HL-60 (cell line): ENCODE results near the gene CD300LF.

ENCODE experiments used
- DNase-seq, 2 experiments: peaks; one replicate each; pipeline ENCODE4 v3.0.0-alpha.2; 2010 to 2020; ENCODE audit warnings: low read depth in 1 of 2, low spot score in 1 of 2
- H3K27ac ChIP-seq: fragments of 250-450 bp; sonication (Bioruptor Pico); replicated peaks from 2 replicates; pipeline ENCODE4 v1.5.1; 2020; ENCODE audit warnings: mild to moderate bottlenecking, moderate library complexity
- H3K27me3 ChIP-seq: fragments of 250-450 bp; sonication (Bioruptor Pico); 2 replicates; pipeline ENCODE4 v1.5.1; 2021; ENCODE audit warnings: mild to moderate bottlenecking, moderate library complexity; ENCODE audit not compliant: insufficient read depth, poor library complexity, severe bottlenecking
- H3K4me3 ChIP-seq: replicated peaks from 2 replicates; pipeline ENCODE4 v1.5.1; 2011; ENCODE audit warnings: mild to moderate bottlenecking, control low read depth, low read length; ENCODE audit not compliant: insufficient read depth
- CTCF ChIP-seq: IDR thresholded peaks from one replicate; pipeline ENCODE4 v1.5.1; 2011; ENCODE audit warnings: low read length, control low read depth, inconsistent platforms; ENCODE audit not compliant: insufficient read depth
- GABPA ChIP-seq: IDR thresholded peaks from 2 replicates; pipeline ENCODE4 v1.6.1; 2012; ENCODE audit warnings: low read depth
- POLR2AphosphoS5 ChIP-seq: IDR thresholded peaks from 2 replicates; pipeline ENCODE4 v1.6.1; 2012; ENCODE audit warnings: low read depth
- REST ChIP-seq: IDR thresholded peaks from 2 replicates; pipeline ENCODE4 v1.6.1; 2012; ENCODE audit warnings: low read depth; ENCODE audit not compliant: insufficient replicate concordance
- SPI1 ChIP-seq: IDR thresholded peaks from 2 replicates; pipeline ENCODE4 v1.6.1; 2012; ENCODE audit warnings: low read depth, mild to moderate bottlenecking, borderline replicate concordance

The CD300LF gene

GRCh38 chr17:74742153-74742515 is 29.4 kb upstream of the CD300LF start:
- no peaks in the 10 kb centered on the region for H3K27me3 ChIP-seq
- H3K27ac ChIP-seq = peak overlapping the region; percentile 82
- TF ChIP-seq POLR2AphosphoS5 (peak; percentile 96), REST (peak; percentile 54), CTCF (no peak), SPI1 (peak; percentile 64; the same call in 1 of the 2 replicates), GABPA (0 out of 2 replicates have a peak, but pooled peaks have one; percentile 44)
- peak in 1 of 2 experiments; percentile 97 for DNase-seq
- no peak overlapping the region for H3K4me3 ChIP-seq

- no peak for DNase-seq
- no peaks in the 10 kb centered on the region for H3K27me3 ChIP-seq
- H3K27ac ChIP-seq = peak overlapping the region; percentile 82
- TF ChIP-seq POLR2AphosphoS5 (no peak), CTCF (no peak), REST (no peak), SPI1 (no peak), GABPA (no peak)
- H3K4me3 ChIP-seq = no peak overlapping the region
Measured at GRCh38 chr17:74740641-74741387, 28.1 kb upstream of the CD300LF start.

- H3K4me3 ChIP-seq = no peak overlapping the region
- no peaks in the 10 kb centered on the region for H3K27me3 ChIP-seq
- TF ChIP-seq REST (no peak), GABPA (no peak), SPI1 (no peak), POLR2AphosphoS5 (no peak), CTCF (no peak)
- peak overlapping the region; percentile 82 for H3K27ac ChIP-seq
- peak in 1 of 2 experiments; percentile 42 for DNase-seq
Measured at GRCh38 chr17:74740173-74740572, 27.4 kb upstream of the CD300LF start.
